ENCODE data around the gene UGT1A9. TPM values are rescaled to one million over a fixed set of nuclear protein-coding genes. Genes with fewer than 3 reads are reported as not detected.

The UGT1A9 gene
- total RNA-seq, 1 experiment from 2014 or later, result not detected

GRCh38 chr2:233821196-233821595 lies 149.5 kb downstream of the UGT1A9 start:
- H3K4me1 Mint-ChIP-seq, result no peaks in the 10 kb centered on the region; a peak in 1 of 4 replicates
- H4K20me1 ChIP-seq (ENCODE audit: control insufficient read depth, insufficient read depth, insufficient read length), result no peaks in the 10 kb centered on the region
- no peak overlapping the region for H3K23ac ChIP-seq (ENCODE audit: insufficient read length, low read depth, low read length)
- H3K4me1 ChIP-seq (ENCODE audit: insufficient read depth, low read length), result no peaks in the 10 kb centered on the region
- H3K23me2 ChIP-seq (ENCODE audit: insufficient read length, low read depth, low read length, poor library complexity, severe bottlenecking), result no peaks in the 10 kb centered on the region
- DNase-seq, result no peak
- no peak overlapping the region for H2AK5ac ChIP-seq (ENCODE audit: insufficient read length, low read length)
- H3K36me3 Mint-ChIP-seq (ENCODE audit: insufficient read depth in 1 of 3, low read depth in 3 of 3), result no peaks in the 10 kb centered on the region
- H3K56ac ChIP-seq (ENCODE audit: insufficient read length, low read depth, low read length), result no peak overlapping the region
- no peak overlapping the region for H2BK120ac ChIP-seq (ENCODE audit: low read depth, low read length, poor library complexity, severe bottlenecking)
- H3K27me3 Mint-ChIP-seq (ENCODE audit: low read depth), result peaks cover 1% of the 10 kb centered on the region; the same call in 1 of the 2 replicates
- no peaks in the 10 kb centered on the region for H3K79me1 ChIP-seq (ENCODE audit: insufficient read depth, low read depth, low read length, poor library complexity, severe bottlenecking)
- H3K27ac Mint-ChIP-seq, result no peak overlapping the region; a peak in 2 of 7 replicates
- H3K27ac ChIP-seq (ENCODE audit: insufficient read length, low read depth, low read length), result no peak overlapping the region
- no peak overlapping the region for H2BK20ac ChIP-seq (ENCODE audit: low read depth, low read length, poor library complexity, severe bottlenecking)
- no peaks in the 10 kb centered on the region for H3K27me3 ChIP-seq (ENCODE audit: insufficient read depth, low read length)
- WGBS (ENCODE audit: extremely low coverage, insufficient read length, low lambda C conversion rate), result no CpG with 5 or more reads among the region's 3 CpGs
- H3K4me2 ChIP-seq (ENCODE audit: insufficient read depth, insufficient read length, low read length), result no peak overlapping the region
- H3K9me3 ChIP-seq (ENCODE audit: control insufficient read depth, low read depth, low read length), result no peaks in the 10 kb centered on the region
- no peak overlapping the region for H4K8ac ChIP-seq (replicated peaks; ENCODE audit: insufficient read length, low read depth, low read length)
- TF ChIP-seq CTCF (conservative IDR thresholded peaks at IDR 0.05), result no peak
- H4K5ac ChIP-seq (ENCODE audit: insufficient read length, low read depth, low read length), result no peak overlapping the region
- no peak overlapping the region for H2BK15ac ChIP-seq (ENCODE audit: low read depth, low read length)
- H4K91ac ChIP-seq (ENCODE audit: insufficient read length, low read depth, low read length), result no peak overlapping the region
- H3K18ac ChIP-seq (ENCODE audit: insufficient read length, low read depth, low read length), result no peak overlapping the region
- no peak overlapping the region for H3K14ac ChIP-seq (ENCODE audit: insufficient read depth, low read length)
- H3K79me2 ChIP-seq (ENCODE audit: insufficient read depth, low read length), result no peaks in the 10 kb centered on the region
- H3K4ac ChIP-seq (ENCODE audit: low read depth, low read length), result no peak overlapping the region
- peaks cover 2 to 3% of the 10 kb centered on the region in 2 experiments; a peak in 3 of 5 replicates for H3K9me3 Mint-ChIP-seq
- H3K9ac ChIP-seq (ENCODE audit: extremely low read depth, insufficient read length, low read length), result no peak overlapping the region
- no peak overlapping the region for H2AFZ ChIP-seq (ENCODE audit: low read length)
- H2BK5ac ChIP-seq (ENCODE audit: insufficient read length, low read length), result no peak overlapping the region
- peak overlapping the region in 1 of 2 experiments; percentile 25; a peak in 1 of 5 replicates for H3K4me3 Mint-ChIP-seq
- H2BK12ac ChIP-seq (ENCODE audit: insufficient read length, low read depth, low read length), result no peak overlapping the region
- no peak overlapping the region for H3T11ph ChIP-seq (ENCODE audit: low read length)

Measured in H9 (cell line).